GM23248 (cell line): ENCODE results near the gene STX18.

Experiments
- EZH2 ChIP-seq: fragments of 200-600 bp; sonication (generic); IDR thresholded peaks from 2 replicates; pipeline ENCODE4 v1.6.1; 2018; ENCODE audit warnings: antibody characterized with exemption, mild to moderate bottlenecking; ENCODE audit not compliant: insufficient read depth, poor library complexity, severe bottlenecking
- EZH2phosphoT487 ChIP-seq: fragments of 200-600 bp; sonication (generic); IDR thresholded peaks from 2 replicates; pipeline ENCODE4 v1.6.1; 2018; ENCODE audit warnings: antibody characterized with exemption, moderate library complexity, mild to moderate bottlenecking, low read depth; ENCODE audit not compliant: insufficient read depth

GRCh38 chr4:4560642-4561041 is 18.8 kb upstream of the STX18 start:
- no peak for TF ChIP-seq EZH2
- no peak for TF ChIP-seq EZH2phosphoT487
